NCI-H2081 (cell line): ENCODE results near the gene IFIT3.
"Not testable (repeated sequence)": the region's sequence is repeated elsewhere in the genome, so short reads cannot be mapped to it uniquely, and the experiment has no call there.

Source experiments
- DNase-seq, 2 experiments: peaks; one replicate each; lab custom pipeline; 2025; lab: John Stamatoyannopoulos, UW

Gene IFIT3, protein sequence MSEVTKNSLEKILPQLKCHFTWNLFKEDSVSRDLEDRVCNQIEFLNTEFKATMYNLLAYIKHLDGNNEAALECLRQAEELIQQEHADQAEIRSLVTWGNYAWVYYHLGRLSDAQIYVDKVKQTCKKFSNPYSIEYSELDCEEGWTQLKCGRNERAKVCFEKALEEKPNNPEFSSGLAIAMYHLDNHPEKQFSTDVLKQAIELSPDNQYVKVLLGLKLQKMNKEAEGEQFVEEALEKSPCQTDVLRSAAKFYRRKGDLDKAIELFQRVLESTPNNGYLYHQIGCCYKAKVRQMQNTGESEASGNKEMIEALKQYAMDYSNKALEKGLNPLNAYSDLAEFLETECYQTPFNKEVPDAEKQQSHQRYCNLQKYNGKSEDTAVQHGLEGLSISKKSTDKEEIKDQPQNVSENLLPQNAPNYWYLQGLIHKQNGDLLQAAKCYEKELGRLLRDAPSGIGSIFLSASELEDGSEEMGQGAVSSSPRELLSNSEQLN

DNA sequence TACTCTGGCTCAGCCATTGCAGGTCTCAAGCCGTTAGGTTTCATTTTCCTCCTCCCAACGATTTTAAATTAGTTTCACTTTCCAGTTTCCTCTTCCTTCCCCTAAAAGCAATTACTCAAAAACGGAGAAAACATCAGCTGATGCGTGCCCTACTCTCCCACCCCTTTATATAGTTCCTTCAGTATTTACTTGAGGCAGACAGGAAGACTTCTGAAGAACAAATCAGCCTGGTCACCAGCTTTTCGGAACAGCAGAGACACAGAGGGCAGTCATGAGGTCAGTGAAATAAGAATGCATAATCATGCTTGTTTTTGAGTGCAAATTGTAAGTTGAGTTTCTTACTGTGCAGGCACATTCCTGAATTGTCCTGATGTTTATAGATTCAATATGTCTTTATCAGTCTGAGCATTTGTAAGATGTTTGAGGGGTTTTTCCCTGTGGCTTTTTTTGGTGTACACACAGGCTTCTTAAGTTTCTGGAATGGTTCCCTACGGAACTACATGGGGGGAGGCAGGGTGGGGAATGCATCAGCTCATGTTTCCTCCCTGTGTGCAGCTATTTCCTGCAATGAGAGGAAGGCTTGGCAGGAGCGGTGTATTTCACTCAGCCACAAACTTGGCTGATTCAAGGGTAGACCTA, at the start of gene IFIT3:
Gene IFIT3 (plus strand): TSS at position 195 of the 639 bp plus-strand sequence. CDS start 77 bp downstream, at position 272.
- no peak for DNase-seq

DNA sequence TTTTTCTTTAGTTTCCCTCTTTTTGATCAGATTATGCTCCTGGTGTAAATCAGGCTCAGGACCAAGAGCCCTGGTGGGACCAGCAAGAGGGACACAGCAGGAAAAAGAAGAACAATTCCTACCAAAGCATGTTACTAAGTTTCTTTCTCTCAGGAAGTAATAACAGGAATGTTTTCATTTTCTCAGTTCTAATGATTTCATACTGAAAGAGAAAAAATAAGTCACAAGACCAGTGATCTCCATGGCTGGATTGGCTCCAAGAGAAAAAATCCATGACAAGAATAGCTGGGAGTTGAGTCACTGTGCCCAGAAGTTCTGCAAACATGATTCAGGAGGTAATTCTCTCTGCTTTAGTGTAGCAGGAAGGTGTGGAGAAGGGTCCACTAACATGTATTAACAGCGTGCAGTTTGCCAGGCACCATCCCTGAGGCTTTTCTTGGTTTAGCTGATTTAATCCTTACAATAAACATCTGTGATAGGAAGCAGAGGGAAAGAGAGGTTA, 49.7 kb upstream of the IFIT3 start:
- no peak for DNase-seq

DNA sequence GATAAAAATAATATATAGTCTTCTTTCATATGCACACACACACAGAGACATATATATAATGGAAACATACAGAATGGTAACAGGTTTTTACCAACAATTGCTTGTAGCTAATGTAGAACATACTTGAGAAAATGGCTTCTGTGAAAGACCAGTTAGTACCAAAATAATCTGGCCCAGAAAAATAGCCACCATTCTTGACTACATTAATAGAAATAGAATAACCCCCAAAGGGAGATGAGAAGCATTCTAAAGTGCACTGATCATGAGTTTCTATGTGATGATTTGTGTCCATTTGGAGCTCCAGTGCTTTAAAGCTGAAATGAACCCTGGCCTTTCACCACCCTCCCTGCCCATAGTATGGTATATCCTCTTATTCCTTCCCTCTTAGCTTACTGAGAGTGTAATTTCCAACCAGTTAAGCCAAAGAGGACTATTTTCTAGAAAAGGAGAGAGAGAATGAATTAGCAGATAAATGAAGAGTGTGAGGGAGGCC, 48.9 kb upstream of the IFIT3 start:
- DNase-seq: no peak

DNA sequence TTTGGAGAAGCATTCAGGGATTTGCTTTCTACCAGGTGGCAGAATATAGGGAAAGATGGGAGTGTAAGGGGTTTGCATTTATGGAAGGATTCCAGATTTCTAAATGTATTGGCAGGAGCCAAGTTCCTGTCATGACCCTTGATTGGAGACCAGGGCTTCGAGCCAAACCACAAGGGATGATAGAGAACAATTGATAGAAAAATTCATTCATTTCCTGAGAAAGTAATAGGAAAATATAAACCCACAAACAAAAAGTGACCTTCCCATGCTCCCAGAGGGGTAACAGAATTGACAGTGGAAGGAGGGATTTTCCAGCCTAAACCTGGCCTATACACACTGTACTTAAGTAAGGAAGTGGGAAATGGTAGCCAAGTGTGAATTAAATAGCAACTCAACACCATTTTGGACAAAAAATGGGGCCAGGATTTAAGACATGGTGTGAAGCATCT, 48.4 kb upstream of the IFIT3 start:
- DNase-seq: peak in 1 of 2 experiments; percentile 0

DNA sequence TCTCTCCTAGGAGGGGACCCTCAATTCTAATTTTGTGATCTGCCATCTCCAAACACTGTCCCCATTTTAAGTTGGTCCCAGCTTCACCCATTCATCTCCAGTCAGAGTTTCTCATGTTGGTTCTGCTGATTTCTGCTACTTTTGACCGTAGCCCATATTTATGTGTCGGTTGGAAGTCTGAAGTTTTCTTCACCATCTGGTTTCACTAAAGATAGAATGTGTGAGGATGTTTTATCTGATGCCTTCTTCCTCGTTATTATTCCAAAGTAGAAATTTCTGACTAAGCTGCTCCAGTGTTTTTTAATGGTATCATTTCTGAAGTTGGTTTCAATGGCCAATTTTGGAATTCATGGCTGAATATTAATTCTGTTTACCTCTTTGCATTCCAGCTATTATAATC, 47.3 kb upstream of the IFIT3 start:
- no peak for DNase-seq

DNA sequence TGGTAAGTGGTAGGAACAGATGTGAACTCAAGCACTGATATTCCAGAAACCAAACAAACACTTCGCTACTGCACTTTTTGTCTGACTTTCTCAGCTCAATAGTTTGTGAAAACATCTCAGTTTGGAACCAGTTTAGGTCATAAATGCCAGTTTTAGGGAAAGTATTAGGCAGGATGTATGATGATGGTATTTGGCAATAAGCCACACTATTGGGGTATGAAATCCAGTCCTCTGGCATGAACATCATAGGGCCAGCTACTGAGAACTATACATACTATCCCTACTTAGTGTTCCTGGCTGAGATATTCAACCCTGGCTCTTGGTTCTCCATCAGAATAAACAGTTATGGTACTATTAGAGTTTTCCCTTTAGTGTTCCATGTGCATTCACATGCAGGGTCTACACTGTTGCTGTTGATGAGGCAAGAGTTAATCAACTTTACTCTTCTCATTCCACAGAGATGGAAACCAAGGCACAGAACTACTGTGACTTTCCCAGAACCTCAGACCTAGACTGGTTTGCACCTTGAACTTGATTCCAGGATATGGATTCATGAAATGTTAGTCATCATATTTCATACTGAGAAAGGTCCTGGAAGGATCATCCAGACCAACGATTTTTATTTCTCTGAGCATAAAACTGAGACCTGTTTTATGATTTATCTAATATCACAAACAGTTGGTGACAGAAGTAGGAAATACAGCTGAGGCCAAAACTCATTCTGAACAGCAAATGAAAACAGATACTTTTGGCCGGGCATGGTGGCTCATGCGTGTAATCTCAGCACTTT, 46.0 kb upstream of the IFIT3 start:
- DNase-seq: no peak

DNA sequence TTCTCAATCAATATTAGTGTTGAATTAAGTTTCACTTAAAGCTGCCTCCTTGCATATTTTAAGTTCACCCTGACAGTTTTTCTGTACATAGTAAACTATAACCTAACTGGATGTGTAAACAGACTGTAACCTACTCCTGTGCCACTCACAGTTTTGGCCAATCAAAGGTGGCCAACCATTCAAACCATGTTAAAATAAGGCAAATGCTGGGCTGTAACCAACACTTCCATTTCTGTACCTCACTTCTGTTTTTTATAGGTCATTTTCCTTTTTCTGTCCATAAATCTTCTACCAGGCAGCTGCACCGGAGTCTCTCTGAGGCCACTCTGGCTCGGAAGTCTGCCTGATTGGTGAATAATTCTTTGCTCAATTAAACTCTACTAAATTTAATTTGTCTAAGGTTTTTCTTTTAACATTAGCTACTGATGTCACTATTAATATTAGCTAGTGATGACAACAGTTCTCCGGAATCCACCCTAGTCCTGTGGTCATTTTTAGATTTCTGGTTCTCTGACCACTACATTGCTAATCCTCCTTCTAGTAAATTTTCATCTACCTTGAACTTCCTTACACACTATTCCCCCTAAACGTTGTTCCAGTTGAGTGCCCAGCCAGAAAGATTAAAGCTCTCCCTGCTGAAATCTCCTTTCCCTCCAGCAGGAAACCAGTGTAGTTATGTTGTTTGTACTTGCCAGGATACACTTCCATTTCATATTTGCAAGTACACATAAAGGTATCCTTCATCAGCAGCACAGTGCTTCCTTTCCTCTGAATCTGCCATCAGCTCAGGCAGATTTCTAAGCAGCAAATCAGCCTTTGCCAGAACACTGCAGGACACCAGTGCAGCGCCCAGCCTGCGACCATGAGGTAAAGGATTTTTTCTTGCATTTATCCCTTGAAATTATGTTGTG, 44.5 kb upstream of the IFIT3 start:
- peak in 1 of 2 experiments; percentile 49 for DNase-seq

DNA sequence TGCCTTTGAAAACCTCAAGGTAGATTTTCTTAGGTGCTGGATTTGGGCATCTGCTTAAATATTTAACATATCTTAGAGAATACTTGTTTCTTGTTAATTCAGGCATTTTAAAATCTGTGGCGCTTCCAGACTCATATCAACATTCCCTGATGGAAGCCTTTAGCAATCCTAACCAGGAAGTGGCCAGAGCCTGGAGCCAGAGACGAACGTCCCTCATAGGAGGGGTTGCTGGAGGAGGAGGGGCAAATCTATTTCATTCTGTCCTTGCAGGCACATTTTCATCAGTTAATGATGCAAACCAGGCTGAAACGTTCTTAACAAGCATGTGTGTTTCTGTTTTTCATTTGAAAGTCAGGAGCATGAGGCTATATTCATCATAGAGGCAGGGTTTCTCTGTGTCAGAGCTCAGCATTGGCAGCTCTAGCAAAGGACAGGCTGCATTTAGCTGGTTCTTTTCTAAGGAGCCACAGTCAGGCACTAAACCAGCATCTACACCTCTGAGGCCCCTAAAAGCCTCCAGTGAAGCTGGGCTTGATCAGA, 43.8 kb upstream of the IFIT3 start:
- peak; percentile 36 to 59 for DNase-seq

DNA sequence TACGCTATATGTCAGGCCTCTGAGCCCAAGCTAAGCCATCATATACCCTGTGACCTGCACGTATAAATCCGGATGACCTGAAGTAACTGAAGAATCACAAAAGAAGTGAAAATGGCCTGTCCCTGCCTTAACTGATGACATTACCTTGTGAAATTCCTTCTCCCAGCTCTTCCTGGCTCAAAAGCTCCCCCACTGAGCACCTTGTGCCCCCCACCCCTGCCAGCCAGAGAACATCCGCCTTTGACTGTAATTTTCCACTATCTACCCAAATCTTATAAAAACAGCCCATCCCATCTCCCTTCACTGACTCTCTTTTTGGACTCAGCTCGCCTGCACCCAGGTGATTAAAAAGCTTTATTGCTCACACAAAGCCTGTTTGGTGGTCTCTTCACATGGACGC, 43.1 kb upstream of the IFIT3 start:
- not testable (repeated sequence) for DNase-seq

DNA sequence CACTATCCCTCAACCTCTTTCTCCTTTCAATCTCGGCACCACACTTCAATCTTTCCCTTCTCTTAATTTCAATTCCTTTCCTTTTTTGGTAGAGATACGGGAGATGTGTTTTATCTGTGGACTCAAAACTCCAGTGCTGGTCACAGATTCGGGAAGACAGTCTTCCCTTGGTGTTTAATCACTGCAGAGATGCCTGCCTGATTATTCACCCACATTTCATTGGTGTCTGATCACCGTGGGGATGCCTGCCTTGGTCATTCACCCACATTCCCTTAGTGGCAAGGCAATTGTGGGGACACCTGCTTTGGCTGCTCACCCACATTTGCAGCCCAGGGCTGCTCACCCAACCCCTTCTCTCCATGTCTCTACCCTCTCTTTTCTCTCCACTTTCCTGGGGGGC, 42.5 kb upstream of the IFIT3 start:
- DNase-seq: not testable (repeated sequence)

DNA sequence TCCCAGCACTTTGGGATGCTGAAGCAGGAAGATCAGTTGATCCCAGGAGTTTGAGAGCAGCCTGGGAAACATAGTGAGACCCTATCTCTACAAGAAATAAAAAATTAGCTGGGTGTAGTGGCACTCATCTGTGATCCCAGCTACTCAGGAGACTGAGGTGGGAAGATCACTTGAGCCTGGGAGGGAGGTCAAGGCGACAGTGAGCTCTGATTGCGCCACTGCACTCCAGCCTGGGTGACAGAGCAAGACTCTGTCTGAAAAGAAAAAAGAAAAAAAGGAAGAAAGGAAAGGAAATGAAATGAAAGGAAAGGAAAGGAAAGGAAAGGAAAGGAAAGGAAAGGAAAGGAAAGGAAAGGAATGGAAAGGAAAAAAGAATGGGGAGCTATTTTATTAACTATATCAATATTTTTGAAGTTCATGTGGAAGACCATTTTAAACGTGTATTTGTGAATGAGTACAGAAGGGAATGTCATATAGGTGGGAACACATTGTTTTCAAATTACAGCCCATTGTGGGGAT, 33.0 kb upstream of the IFIT3 start:
- no peak for DNase-seq

DNA sequence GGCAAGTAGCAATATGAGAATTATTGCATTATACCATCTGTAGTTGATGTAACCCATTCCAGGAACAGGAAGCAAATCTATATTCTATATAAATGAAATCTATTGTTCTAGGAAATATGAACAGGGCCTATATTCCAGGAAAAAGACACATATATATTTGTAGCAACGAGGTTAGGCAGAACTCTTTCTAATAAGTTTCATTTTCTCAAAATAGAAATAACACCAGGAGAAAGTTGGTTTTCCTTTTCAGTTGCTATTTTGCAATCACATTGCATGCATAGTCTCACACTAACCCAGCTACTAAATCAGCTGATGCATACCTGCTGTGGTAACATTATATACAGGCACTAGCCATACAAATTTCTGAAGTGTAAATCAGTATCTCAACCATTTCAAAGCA, 32.2 kb upstream of the IFIT3 start:
- DNase-seq: no peak

DNA sequence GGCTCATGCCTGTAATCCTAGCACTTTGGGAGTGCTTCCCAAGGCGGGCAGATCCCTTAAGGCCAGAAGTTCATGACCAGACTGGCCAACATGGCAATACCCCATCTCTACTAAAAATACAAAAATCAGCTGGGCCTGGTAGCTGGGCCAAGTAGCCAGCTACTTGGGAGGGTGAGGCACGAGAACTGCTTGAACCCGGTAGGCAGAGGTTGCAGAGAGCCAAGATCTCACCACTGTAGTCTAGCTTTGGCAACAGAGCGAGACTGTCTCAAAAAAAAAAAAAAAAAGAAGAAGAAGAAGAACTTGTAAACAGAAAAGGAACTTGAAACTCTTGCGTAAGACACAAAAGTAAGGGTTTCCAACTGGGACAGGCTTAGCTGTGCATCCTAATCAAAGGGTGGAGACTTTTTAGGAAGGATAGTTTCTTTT, 31.6 kb upstream of the IFIT3 start:
- no peak for DNase-seq

DNA sequence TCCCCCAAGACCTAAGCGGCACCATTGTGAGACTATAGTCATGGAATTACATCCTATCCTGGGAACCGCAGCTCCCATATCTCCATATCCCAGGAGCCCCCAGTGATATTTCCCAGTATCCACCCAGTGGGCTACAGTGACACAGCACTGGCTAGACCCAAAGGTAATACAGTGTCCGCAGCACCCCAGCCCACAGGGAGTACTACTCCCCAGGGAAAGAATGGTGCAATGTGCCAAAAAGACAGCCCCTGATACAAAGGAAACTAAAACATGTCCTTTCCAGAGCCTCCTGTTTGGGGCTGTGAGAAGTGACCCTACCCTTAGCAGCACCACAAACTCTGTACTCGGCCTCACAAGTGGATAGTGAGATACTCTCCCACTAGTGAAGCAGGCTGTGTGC, 30.4 kb upstream of the IFIT3 start:
- DNase-seq: no peak

DNA sequence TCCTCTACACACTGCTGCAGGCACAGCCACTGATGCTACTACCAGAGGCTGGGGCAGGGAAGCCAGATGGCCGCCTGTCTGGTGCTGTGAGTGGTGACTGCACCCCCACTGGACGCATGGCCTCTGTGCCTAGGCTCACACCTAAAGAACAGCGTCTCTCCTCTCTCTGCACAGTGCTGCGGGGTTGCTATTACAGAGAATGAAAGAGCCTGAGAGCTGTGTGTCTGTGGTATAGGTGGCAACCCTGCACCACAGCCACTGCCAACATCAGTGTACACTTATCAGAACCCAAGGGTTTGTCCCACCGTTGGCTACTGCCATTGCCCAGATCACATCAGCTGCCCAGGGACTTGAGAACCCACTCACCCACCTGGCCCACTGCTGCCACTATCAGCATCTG, 30.0 kb upstream of the IFIT3 start:
- no peak for DNase-seq

DNA sequence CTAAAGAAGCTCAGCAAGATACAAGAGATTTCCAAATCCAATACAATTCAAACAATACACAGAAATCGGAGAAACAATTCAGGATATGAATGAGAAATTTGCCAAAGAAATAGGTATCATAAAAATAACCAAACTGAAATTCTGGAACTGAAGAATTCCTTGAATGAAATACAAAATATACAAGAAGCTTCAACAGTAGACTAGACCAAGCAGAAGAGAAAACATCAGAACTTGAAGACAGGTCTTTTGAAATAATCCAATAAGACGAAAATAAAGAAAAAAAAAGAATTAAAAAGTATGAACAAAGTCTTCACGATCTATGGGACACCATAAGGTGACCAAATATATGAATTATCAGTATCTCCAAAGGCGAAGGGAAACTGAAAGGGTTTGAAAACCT, 28.8 kb upstream of the IFIT3 start:
- DNase-seq: no peak

DNA sequence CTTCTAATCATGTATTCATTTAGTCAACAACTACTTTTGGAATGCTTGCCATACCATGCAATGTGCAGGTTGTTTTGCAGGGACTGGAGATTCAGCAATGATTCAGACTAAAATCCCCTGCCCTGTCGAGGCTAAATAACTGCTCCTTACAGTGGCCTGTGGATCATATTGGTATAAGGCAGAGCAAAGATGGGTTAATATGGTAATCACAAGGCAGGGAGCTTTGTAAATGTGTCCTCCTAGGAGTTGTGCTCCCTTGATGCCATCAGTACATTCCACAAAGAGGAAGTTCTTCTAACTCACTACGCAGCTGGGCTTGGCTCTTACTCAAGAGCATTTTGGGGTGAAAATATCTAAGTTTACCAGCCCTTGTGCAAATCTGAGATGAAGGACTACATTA, 26.6 kb upstream of the IFIT3 start:
- DNase-seq: no peak

DNA sequence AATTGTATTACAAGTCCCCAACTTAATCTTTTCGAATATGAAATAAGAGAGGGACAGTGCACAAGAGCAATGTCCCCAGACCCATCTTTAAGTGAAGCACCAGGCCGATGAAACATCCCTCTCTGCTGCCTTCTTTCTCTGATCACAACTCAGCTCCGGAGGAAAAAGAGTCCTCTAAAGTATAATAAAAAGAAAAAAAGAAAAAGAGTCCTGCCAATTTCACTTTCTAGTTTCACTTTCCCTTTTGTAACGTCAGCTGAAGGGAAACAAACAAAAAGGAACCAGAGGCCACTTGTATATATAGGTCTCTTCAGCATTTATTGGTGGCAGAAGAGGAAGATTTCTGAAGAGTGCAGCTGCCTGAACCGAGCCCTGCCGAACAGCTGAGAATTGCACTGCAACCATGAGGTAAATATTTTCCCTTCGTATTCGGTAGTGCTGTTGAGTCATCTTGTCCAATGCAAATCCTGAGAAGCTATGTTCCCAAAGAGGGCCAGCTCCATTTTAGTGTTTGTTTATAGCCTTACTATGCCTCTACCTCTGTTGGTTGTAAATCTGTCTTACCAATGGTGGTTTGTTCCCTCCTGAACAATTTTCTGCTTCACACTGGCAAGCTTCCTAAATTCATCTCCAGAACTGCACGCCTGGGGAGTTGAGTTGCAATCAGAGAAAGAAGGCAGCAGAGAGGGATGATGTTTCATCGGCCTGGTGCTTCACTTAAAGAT, 25.9 kb upstream of the IFIT3 start, which contains the start of gene IFIT2:
Gene IFIT2 (plus strand): TSS at position 326 of the 725 bp plus-strand sequence. CDS start 78 bp downstream, at position 404.
- DNase-seq: peak in 1 of 2 experiments; percentile 25

DNA sequence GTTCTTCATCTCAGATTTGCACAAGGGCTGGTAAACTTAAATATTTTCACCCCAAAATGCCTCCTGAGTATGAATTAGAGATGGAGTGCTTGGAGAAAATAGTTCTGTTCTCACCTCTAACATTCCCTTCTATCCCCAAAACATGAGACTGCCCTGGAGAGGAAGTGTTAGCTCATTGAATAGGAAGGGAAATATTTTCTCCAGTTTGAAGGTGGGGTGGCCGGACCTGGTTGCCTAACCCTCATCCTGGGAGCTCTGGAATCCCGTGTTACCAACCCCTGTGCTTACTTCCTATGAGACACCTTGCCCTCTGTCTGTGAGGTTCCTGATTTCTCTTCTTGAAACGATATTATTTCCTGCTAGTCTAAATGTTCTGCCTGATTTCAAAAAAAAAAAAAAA, 25.2 kb upstream of the IFIT3 start:
- no peak for DNase-seq

DNA sequence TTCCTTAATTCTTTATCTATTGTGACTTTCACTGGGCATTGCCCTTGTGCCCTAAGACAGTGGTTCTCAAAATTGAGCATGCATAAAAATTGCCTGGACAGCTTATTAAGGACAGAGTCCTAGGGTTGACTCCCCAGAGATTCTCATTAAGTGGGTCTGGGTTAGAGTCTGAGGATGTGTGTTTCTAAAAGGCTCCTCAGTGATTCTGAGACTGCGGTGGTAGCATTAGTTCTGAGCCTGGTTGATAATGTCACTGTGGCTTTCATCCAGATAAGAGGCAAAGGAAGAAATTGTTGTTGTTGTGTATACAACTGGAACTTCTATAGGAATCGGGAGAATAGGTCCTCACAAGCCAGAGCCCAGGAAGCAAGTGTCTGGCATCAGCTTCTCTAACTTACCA, 24.6 kb upstream of the IFIT3 start:
- no peak for DNase-seq
